GM21723 (cell line): Measurements from ENCODE around the gene MAP2K6.

ENCODE experiments used
- ATAC-seq: cut with Tn5 transposase; IDR thresholded peaks from one replicate; pipeline ENCODE4 v1.9.1; 2021; ENCODE audit warnings: mild to moderate bottlenecking, moderate library complexity; ENCODE audit not compliant: unreplicated experiment

The MAP2K6 gene

DNA sequence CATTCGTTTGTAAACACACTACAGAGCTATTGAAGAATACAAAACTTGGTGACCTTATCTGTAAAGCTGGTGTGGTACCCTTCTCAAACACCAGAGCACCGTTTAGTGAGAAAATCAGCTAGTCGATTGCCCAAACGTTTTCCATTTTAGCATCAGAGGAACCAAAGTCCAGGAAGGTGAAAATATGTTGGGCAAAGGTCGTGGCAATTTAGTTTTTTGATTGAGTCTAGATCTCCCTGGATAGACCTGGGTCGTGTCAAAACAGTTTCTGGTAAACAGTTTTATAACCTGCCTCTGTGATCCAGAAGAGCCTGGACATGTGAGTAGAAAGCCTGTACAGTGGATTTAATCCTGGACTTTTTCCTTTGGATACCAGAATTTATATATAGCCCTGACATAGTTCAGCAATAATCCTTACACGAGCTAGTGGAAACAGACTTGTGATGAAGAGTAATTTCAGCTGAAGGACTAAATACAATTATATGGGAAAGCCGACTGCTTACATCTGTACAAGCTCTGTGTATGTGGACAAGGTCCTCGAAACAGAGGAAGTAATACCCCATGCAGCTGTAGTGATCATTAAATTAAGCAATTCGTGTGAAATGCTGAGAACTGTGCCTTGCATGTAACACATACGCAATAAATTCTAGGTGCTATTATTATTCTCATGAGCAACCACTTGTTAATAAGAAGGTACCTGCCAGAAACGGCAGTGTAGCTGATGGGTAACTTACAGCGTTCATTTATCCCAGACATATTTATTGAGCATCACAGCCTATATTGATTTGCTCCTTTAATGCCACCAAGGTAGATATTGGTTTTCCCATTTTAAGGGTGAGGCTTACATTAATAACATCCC is 72.5 kb downstream of the MAP2K6 start:
- ATAC-seq = no peak

DNA sequence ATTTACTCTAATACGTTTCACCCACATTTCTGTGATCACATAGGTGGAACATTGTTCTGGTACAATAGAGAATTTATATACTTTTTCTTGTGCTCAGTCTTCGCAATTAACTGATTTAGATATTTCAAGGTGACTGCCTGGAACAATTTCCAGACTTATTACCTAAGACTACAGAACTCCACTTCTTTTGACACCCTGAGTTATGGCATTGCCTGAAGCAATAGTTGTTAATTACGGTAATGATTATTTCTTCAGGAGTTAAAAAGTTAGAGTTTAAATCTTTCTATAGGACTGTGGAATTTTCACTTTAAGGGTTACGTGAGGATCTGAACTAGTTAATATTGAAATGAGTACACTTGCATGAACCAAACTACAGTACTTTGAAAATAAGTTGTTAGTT is 74.8 kb downstream of the MAP2K6 start:
- ATAC-seq = no peak

DNA sequence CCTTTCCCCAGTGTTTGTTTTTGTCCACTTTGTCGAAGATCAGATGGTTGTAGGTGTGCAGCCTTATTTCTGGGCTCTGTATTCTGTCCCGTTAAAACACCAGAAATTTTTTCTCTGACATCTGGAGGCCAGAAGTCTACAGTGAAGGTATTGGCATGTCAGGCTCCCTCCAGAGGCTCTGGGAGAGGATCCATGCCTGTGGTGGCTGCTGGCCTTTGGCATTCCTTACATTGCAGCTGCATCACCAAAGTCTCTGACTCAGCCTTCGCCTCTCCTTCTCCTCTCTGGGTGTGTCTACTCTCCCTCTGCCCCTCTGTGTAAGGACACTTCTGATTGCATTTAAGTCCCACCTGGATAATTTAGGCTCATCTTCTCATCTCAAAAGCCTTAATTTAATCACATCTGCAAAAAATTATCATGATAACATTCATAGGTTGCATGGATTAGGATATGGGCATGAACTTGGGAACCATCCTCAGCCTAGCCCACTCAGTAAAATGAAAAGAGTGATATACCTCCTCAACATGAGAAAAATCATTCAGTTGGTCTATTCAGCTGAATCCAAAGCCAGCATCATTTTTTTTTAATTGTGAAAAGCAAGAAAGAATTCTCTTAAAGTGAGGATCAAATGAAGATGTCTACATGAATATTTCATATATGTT is 78.0 kb downstream of the MAP2K6 start:
- no peak for ATAC-seq

DNA sequence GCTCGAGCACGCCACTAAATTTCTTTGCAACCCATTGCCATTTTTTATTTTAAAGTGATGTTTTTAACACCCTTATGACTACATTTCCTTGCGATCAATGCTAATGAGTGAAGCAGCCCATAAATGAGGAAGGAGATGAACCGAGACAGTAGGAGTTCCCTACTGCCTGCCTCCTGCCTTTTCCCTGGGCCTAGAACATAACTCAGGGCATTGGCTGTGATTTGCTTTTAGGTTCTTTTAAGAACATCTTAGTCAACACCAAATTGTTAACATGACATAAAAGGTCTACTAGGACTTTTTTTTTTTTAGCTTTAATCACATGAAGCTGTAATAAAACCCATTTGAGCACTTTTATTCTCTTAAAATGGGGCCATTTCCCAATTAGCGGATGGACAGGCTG is 81.3 kb downstream of the MAP2K6 start:
- ATAC-seq = no peak

DNA sequence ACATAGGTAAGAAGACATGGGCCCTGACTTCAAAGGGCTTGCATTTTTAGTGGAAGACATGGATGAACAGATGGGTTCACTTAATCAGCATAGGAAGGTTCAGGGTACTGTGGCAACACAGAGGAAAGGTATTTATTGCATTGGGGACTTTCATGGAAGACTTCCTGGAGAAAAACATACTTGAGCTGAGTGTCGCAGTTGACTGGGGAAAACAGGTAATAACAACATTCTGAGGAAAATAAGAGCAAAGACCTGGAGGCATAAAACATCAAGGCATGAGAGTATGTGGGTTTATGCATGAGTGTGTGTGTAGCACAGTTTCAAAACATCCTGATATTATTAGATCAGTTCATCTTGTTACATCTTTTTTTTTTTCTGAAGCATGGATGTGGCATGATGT is 82.7 kb downstream of the MAP2K6 start:
- no peak for ATAC-seq

DNA sequence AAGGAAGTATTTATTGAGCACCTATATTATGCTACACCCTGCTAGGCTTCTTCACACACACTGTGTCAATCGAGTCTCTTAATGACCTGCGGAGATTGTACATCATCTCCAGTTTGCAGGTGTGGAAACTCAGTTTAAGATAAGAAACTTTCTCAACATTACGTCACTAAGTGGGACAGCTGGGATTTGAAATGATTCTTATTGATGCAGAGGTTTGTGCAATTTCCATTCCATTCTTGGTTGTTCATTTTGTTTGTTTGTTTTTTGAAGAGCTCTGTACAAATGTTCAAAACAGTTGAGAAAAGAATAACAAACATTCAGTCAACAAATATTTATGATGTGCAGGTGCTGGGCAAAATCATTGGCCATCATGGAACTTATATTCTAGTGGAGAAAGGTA is 84.8 kb downstream of the MAP2K6 start:
- no peak for ATAC-seq

DNA sequence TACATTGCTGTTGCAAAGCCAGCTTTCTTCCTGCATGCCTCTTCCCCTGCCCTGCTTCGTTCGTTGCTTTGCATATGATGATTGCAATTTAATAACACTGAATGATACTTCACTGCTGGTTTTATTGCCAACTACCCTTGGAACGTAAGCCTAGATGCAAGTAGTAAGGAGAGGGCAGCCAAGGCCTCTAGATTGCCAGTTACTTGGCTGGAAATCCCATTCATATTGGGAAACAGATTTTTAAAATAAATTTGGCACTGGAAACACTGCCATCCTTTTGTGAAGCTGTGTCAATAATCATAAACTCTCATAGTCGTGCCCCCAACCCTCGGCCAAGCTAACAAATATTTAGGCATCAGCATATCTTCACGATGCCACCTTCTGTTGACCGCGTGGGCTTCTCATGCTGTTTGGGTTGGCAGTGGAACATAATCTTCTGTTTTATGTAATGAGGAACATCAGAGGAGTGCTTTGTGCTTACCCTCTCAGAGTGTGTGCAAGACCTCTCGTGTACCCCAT is 86.5 kb downstream of the MAP2K6 start:
- no peak for ATAC-seq

DNA sequence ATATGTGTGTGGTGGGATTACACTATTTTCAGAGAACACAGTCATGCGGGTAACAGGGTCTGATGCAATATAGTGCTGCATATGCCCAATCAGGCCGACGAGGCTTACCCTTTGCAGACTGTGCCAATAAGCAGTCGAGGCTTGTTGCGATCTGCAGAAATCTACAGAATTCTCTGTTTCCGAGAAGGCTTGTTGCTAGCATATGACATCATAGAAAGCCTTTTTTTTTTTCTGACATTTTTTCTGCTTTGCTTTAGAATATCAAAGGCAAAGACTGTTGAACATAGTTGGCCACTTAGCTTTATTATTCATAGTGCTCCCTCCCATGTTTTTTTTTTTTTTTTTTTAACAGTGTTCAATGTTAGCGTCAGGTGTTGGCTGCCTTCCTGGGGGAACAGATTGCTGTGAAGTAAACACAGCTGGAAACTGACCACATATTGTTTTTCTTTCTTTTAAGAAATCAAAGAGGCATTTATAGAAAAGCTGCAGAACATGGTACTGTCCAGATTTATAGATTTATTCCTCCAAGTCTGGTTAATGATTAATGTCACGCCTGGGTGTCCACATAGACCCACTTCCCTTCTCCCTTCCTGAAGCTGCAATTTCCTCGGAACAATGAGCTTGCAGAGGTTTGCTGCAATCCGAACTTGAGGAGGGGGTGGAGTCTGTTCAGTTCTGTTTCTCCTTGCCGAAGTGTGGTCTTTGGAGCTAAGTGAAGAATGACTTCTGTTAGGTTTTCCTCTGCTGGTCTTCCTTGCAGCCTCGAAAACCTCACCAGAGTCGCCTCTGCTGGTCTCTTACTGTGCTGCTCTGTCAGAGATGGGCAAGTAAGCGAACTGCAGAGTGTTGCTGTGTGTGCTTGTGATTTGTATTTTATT is 87.3 kb downstream of the MAP2K6 start:
- ATAC-seq = peak; percentile 36

DNA sequence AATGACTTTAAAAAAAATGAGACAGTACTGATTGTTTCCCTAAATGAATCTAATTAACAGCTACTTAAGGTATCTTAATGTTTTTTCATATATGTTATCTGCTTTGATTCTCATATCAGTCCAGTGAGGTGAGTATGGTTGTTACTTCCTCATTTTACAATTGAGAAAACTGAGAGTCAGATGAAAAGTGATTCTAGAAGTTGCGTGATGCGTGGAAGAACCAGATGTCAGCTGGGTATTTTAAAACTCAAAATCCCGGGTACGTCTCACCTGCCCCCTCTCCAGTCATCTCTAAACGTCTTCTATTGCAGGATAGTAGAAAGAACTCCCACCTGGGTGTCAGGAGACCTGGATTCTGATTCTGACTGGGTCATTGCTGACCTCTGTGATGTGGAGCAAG is 89.2 kb downstream of the MAP2K6 start:
- peak; percentile 91 for ATAC-seq

DNA sequence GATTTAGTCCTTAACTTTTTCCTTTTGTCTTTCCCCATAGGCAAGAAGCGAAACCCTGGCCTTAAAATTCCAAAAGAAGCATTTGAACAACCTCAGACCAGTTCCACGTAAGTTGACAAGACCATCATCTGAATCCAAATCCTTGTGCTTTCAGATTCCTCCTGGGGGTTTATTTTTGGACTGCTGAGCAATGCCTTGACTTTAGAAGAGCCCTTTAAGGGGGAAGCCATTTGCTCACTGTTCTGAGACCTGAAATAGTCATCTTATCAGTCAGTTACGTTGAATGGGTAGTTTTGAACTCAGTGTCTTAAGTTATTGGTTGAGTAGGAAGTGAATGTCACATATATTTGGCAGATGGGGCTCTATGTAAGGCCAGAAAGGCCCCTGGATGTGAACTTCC is 91.2 kb downstream of the MAP2K6 start:
- ATAC-seq = no peak

DNA sequence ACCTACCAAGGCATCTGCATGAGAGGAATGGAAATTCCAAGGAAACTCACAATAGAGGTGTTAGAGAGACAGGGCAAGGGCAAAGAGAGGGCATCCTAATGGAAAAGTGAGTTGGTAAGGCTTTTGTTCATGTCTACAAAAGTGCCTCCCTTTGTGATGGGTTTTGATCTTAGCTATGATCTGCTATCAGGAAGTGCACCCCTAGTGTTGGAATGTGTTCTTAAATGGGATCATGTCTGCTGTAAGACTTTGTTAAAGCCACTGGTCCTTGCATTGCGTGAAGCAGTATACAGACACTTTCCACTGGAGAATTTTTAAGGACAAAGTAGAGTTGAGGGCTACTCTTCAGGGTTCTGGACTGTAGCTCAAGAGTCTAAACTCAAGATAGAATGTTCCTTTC is 92.0 kb downstream of the MAP2K6 start:
- no peak for ATAC-seq

DNA sequence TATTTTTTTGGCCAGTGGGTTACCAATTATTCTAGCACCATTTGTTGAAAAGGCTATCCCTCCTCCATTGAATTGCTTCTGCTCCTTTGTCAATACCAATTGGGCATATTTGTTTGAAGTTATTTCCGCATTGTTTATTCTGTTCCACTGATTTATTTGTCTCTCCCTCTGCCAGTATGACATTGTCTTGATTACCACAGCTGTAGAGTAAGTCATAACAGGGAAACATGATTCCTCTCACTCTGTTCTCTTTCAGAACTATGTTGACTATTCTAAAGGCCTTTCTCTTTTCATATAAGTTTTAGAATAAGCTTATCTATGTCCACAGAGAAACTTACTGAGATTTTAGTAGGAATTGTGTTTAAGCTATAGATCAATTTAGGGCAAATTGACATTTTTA is 94.3 kb downstream of the MAP2K6 start:
- no peak for ATAC-seq

DNA sequence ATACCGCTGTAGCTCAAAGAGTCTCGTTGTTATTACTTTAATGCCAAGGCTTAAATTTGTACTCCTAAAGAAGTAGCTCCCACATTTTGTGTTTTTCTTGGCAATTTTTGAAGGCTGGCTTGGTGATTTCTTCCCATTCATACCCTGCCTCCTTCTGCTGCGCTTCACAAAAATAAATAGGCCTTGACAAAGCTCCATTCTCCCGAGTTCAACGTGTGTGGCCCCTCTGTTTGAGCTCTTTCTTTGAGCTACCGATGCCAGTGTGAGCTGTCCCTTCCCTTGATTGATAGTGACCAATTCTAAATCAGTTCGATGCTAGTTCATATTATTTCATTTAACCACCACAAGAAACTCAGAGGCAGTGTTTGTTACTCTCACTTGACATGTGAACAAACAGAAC is 96.8 kb downstream of the MAP2K6 start:
- no peak for ATAC-seq

DNA sequence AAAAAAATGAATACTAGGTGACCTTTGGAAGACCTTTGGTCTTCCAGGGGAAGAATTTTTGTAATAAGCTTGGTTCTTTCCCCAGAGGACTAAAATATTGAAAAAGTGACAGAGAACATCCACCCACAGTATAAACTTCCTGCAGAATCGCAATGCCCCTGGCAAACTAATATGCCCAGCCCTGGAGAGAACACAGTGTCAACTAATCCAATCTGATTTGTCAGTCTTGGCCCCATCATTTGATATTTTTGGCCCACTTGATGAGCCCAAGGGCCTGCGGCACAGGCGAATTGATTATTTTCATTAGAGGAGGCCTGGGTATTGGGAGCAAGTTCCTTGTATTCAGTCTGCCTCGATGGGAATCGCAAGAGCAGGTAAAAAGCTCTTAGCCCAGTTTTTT is 98.4 kb downstream of the MAP2K6 start:
- no peak for ATAC-seq

DNA sequence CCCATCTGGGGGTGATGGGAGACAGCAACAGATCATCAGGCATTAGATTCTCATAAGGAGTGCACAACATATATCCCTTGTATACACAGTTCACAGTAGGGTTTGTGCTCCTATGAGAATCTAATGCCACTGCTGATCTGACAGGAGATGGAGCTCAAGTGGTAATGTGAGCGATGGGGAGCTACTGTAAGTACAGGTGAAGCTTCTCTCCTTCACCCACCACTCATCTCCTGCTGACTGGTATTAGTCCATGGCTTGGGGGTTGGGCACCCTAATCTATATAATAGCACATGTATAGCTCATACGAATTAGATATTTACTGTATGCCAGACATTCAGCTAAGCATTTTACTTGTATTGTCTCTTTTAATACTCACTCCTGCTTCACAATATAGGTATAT is 101.7 kb downstream of the MAP2K6 start:
- ATAC-seq = no peak

DNA sequence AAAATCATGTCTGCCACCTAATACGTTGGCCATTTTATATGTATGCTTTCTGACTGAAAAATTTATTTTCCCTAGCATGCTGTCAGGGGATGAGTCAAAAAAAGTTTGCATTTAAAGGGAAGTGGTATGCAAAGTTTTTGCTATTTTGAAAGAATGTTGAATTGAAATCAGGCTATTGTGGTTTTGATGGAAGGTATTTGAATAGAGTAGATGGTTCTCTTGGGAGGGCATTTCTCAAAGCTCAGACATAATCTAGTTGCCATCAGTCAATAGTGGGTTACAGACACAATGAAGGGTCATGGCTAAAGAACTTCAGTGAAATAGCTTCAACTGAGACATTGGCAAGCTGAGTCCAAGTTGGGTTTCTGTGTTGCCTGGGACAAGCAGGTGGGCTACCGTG is 102.4 kb downstream of the MAP2K6 start:
- peak; percentile 93 for ATAC-seq

DNA sequence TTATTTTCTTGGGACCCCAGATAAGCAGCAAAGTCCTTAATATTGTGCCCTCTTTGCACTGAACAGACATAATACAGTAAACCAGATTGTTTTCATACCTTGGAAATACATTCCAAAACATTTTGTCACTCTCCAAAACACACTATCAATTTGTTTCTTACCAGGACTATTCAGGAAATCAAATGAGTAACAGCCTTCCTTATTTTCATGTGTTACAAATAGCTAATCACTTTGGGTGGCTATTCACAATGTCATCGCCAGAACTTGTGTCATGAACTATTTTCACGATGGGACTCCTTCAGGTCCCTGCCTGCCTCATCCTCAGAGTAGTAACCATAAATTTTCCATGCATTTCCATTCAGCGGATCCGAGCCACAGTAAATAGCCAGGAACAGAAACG is 104.5 kb downstream of the MAP2K6 start:
- ATAC-seq = no peak

DNA sequence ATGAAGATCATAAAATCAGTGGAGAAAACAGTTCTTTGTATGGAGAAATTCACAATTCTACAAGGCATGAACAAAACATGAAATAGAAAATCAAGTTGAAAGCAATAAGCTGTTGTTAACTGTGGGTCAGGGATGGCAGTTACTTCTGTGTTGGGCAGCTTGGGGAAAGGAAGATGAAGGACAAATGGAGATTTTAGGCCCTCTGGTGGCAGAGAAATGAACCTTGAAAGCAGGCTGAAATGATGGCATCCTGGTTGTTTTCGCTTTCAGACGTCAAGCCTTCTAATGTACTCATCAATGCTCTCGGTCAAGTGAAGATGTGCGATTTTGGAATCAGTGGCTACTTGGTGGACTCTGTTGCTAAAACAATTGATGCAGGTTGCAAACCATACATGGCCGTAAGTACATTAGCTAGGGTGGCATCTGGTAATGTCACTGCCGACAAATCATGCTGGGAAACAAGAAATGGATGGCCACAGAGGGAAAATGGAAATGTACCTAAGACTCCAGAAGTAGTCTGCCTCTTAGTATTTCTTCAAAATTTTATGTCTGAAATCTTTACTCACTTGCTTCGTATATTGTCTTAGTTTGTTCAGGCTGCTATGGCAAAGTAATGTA is 108.9 kb downstream of the MAP2K6 start:
- ATAC-seq = peak; percentile 70

DNA sequence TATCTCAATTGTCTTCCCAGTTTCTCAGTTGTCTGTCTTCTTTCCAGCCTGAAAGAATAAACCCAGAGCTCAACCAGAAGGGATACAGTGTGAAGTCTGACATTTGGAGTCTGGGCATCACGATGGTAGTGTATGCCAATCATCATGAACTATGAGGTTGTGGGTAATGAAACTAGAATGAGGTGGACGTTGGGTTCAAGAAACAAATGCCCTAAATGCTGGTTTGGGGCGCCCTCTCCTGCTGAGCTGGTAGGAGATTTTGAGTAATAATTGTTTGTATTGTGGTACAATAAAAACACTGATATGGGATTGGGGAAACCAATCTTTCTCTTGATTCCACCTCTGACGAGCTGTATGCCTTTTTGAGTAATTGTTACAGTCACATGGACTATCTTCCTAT is 110.4 kb downstream of the MAP2K6 start:
- no peak for ATAC-seq

DNA sequence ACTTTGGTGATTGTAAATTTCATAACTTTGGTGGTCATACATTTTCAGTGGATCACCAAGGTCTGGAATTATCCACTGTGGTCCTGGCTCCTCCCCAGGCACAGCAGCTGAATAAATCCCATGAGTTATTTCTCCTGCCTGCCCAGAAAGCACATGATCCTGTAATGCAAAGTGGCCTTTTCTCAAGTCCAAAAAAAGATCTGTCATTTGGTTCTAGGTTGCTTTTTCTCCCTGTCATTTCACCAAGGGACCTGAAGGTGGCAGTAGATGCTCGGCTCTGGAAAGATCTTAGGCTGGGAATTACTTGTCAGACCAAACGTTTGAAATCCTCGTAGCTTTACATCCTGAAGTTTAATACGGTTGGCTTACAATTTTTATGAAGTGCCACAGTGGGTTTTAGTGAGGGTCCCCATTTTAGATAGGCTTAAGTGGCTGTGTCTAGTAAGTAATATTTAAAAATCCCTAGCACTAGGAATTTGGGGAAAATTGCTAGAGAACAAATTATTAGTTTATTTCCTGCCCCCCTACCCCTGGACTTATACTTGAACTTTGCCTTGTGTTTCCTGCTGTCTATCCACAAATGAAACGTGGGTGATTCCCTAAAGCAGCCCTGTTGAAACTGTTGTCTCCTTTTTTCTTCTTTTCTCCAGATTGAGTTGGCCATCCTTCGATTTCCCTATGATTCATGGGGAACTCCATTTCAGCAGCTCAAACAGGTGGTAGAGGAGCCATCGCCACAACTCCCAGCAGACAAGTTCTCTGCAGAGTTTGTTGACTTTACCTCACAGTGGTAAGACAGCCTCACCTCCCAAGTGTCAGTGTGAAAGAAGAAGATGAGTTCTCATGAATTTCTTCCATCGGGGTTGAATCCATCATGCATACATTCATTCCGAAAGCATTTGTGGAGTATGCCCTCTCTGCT is 111.7 kb downstream of the MAP2K6 start:
- no peak for ATAC-seq
